GM20000 (cell line): Measurements from ENCODE around the gene MEGF6.

Experiments
- DNase-seq: peaks from one replicate; pipeline ENCODE4 v3.0.0; 2012; ENCODE audit warnings: low spot score
- CTCF ChIP-seq: IDR thresholded peaks from 2 replicates; pipeline ENCODE4 v1.5.1; 2012; ENCODE audit warnings: mild to moderate bottlenecking, control low read depth; ENCODE audit errors: extremely low read depth, missing control alignments

The MEGF6 gene

GRCh38 chr1:3598522-3599285 is 12.6 kb downstream of the MEGF6 start:
- DNase-seq = no peak

GRCh38 chr1:3598051-3598491 is 13.2 kb downstream of the MEGF6 start:
- no peak for TF ChIP-seq CTCF
- no peak for DNase-seq

More at GRCh38 chr1:3598522-3599285, 12.6 kb downstream of the MEGF6 start:
- TF ChIP-seq CTCF = no peak

- TF ChIP-seq CTCF = no peak
- DNase-seq = no peak
Measured at GRCh38 chr1:3597599-3597964, 13.7 kb downstream of the MEGF6 start.

DNA sequence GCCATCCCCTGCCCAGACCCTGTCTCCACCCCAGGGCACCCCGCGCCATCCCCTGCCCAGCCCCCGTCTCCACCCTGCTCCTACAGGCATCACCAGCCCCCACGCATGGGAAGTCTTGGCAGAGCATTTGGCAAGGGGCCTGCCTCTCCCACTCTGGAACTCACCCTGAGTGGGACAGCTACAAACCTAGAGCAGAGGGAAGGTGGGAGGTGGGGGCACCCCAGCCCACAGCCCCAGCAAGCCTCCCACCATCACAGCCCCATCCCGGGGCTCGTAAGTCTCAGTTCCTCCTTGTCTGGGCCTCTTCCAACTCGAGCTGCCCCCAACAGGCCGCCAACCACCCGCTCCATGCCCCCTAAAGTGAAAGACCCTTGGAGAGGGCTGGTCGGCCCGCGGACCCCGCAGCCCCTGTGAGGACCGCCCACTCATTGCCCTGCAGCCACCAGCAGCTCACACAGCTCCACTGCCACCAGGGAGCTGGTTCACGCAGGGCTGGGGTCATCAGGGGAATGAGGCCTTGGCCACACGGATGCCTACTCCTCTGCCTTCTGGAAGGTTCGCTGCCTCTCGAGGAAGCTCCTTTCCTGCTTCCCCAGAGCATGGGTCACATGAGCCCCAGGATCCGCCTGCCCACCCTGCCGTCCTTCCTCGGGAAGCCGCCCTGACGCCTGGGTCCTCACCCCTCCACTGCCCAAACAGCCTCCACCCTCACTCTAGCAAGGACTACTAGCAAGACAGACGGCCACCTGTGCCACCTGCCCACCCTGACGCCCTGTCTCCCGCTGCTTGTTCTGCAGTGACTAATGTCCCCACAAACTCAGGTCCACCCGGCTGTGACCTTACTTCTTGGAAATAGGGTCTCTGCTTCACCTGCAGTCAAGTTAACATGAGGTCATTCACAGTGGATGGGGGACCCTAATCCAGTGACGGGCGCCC is 14.4 kb downstream of the MEGF6 start:
- no peak for DNase-seq
- TF ChIP-seq CTCF = no peak

GRCh38 chr1:3595949-3596348 is 15.4 kb downstream of the MEGF6 start:
- TF ChIP-seq CTCF = no peak
- DNase-seq = no peak

DNA sequence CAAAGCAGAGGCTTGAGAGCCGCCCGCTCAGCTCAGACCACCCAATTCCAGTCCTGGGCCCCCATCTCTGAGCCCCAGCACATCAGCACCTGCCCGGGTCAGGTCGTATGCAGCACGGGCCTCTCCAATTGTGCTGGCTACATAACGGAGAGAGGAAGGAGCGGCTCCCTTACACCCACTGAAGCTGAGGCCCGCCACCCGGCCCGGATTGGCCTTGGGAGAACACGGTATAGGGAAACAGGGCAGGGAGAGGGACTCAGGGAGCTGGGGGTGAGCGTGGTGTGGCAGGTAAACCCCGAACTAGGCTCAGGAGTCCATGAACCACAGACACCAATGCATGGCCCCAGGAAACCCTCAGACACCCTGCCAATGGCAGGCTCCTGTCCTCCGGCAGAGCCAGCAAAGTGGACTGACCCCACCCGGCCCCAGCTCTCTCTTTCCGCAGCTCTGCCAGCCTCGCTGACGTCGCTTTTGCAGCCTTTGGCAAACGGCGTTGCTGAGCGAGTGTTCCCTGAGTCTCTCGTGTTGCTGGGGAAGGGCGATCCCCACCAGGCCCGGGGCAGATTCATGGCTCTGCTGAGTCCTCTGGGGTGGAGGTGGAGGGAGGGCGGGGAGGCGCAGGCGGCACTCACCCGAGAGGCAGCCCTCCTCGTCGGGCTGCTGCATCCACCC is 16.5 kb downstream of the MEGF6 start:
- no peak for DNase-seq
- no peak for TF ChIP-seq CTCF

DNA sequence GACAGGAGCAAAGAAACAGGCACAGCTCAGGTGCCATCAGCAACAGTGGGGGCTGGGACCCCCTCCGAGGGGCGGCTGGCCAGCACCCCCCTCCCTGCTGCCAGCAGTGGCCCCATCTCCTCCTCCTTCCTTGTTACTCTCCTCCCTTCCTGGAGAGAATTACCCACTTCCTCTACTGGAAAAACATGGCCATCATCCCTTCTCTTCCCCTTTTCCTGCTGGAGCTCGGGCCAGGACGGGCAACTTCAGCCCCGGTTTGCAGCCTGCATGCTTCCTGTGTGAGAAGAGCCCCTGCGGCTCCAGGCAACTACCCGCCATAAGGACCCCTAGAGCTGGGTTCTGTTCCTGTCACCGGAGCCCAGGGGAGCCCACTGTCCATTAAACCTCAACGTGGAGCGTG is 17.6 kb downstream of the MEGF6 start:
- TF ChIP-seq CTCF = no peak
- DNase-seq = no peak
